NCI-H69 (cell line): ENCODE measurements around the gene BRCC3.

Experiments
- DNase-seq: peaks from one replicate; lab custom pipeline; 2025; lab: John Stamatoyannopoulos, UW

The BRCC3 gene

DNA sequence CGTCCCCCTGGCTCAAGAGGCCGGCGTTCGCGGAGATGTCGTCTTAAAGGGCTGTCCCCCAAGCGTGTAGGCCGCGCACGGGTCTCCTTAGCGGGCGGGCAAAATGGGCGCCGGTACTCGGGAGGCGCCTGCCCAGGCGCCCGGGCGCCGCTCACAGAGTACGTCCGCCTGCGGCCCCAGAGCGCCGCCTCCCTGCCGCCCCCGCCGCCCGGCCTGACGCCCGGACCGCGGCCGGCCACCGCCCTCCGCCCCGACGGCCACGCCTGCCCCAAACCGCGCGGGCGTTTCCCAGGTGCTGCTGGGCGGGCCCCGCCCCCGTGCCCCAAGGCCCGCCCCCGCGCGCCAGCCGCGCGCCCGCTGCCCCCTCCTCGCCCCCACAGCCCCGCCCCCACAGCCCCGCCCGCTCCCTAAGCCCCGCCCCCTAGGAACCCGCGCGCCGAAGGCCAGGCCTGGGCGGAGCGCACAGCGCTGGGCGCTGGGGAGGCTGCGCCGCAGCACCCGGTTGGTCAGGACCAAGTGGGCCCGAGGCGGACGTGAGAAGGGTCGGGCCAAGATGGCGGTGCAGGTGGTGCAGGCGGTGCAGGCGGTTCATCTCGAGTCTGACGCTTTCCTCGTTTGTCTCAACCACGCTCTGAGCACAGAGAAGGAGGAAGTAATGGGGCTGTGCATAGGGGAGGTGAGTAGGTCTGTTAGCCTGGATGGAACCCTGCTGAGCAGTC is at the start of gene BRCC3, which contains the start of the genes CMC4 and MTCP1:
TSS of gene BRCC3 (plus strand) at position 534 of the 719 bp plus-strand sequence. CDS start at position 554, 20 bp downstream.
TSS of gene CMC4 (minus strand) at position 162 of the 719 bp plus-strand sequence. CDS start 7,113 bp downstream, outside the sequence.
TSS of gene MTCP1 (minus strand) at position 162 of the 719 bp plus-strand sequence. CDS start 5,126 bp downstream, outside the sequence.
- peak; percentile 96 for DNase-seq

DNA sequence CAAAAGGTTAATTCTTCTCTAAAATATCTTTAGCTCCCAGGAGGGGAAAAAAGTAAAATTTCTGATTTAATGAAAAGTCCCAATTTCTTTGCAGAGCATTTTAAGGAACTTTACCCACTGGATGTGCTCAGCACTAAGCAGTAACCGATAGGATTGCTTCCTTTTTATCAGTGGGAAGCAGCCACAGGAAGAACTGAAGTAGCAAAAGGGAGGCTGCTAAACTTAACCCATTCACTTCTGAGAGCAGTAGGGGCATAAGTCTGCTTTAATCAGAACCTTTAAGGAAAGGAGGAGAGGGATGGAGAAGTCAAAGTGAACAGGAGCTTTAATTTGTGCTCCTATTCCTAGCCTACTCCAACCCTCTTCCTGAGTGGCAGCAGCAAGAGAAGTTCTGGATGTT is 48.7 kb upstream of the BRCC3 start, which contains the start of gene F8:
TSS of gene F8 (minus strand) at position 139 of the 400 bp plus-strand sequence. CDS start 171 bp downstream, outside the sequence.
- no peak for DNase-seq

DNA sequence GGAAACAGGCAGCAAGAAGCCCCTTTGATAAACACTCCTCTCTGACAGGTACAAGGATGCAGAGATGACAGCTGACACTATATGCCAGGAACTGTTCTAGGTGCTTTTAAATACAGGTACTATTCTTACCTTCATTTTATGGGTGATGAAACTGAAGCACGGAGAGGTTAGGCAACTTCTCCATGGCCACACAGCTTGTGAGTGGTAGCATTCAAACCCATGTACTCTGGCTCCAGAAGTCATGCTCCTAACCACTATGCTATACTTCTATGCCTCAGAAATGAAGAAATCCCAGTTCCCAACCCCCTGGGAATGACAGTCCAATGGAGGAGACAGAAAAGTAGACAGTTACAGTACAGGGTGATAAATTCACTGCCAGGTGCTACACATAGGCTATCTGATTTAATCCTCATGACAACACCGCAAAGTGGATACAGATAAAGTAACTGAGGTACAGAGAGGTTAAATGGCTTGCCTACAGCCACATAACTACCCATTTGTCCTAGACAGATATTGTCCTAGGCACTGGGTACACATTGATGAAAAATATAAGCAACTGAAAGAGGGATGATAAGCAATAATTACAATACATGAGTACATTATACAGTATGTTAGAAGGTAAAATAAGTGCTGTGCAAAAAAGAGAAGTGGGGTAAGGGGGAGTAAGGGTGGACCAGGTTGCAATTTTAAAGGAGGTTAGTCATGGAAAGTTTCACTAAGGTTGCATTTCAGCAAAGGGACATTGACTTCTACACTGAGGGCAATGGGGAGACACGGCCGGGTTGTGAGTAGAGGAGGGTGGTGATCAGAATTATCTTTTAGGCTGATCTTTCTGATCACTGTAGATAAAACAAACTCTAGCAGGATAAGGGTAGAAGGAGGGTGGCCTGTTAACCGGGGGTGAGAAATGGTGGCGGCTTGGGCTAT is 47.1 kb upstream of the BRCC3 start:
- no peak for DNase-seq

DNA sequence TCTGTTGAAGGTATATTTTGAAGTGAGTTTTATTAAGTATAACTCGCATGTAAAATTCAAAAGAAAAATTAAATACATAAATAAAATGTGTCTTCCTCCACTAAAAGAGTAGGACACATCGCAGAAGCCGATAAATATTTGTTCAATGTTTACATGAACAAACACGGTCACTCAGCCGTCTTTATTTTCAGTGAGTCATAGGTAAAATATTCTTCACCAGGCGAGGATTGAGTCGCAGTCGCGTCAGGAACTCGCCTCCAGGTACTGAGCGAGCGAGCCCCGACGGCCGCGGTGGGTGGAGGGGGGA is 44.9 kb upstream of the BRCC3 start:
- DNase-seq = no peak

DNA sequence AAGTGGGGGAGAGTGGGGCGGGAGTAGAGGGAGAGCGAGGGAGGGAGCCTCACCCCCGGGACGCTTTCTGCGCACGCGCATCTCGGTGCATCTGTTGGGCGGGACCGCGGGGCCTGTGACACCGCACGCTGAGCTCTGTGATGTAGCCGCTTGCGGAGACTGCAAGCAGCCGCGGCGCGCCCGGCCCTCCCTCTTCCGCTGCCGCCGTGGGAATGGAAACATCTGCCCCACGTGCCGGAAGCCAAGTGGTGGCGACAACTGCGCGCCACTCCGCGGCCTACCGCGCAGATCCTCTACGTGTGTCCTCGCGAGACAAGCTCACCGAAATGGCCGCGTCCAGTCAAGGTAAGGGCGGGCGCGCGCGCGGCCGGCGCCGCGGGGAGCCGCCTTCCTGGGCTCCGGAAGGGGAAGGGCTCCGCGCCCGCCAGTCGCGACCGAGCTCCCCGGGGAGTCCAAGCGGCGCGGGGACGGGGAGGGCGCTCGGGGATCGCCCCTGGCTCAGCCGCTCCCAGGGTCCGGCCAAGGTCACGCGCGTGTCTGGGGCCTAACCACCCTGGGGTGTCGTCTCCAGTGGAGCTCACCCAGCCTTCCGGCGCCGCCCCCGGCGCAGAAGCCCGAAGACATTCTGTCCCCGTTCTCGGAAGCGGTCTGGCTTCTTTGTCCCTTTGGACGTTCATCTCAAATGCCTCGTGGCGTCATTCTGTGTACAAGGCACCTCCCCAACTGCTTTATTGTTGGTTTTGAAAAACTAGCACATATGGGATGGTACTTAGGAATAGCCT is 44.4 kb upstream of the BRCC3 start, which contains the start of gene FUNDC2:
TSS of gene FUNDC2 (plus strand) at position 118 of the 782 bp plus-strand sequence. CDS start at position 213, 95 bp downstream.
- DNase-seq = peak; percentile 98

DNA sequence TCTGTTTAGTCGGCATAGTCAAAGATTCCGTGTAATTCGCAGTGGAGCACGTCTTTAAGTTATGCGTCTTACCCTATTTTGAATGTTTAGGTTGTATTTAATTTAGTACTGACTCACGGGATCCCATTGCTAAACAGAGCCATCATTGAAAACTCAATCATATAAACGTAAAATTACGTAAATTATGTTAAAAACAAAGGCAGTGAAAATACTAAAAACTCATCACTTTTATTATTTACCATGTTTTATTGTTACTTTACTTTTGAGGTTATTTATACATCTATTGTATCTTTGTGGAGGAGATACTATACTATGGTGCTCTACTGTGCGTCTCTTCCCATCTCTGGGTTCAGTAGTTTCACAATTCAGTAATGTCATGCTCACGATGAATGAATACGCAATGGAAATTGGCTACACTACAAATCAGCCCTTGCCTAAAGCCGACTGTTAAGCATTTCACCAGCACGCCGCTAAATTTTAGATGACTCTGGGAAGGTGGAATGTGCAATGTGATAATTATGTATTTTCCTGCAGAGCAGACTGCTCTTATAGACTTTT is 43.7 kb upstream of the BRCC3 start:
- peak; percentile 65 for DNase-seq

DNA sequence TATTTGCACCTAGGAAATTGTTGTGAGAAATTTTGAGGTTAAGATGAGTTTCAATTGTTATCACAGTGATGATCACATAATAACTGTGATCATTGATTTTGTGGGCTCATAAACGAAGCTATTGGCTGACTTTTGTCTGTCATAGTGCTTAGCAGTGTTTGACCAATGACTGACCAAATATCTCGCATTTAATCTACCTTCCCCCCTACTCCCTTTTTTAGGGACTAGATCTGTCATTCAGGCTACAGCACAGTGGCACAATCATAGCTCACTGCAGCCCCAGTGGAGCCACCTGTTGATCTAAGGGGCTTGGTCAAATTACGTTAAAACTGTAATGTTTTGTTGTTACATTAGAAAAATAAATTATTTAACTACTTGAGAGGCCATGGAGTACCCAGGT is 43.2 kb upstream of the BRCC3 start:
- peak; percentile 60 for DNase-seq

DNA sequence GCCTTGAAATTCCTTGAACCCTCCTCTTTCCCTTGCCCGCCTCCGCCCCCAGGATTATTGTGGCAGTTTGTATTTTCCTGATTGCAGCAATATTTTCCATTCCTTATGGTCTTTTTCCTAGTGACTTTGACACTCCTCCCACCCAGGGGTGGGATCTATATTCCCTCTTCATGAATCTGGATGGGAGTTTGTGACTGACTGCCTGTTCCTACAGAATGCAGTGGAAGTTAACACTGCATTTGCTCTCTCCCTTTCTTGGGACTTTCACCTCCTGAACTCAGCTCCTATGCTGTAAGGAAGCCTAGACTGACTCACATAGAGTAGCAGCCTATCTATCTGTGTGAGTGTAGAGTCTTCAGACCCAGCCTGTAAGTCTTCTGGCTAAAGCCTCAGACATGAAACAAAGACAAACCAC is 42.4 kb upstream of the BRCC3 start:
- DNase-seq = peak; percentile 31

DNA sequence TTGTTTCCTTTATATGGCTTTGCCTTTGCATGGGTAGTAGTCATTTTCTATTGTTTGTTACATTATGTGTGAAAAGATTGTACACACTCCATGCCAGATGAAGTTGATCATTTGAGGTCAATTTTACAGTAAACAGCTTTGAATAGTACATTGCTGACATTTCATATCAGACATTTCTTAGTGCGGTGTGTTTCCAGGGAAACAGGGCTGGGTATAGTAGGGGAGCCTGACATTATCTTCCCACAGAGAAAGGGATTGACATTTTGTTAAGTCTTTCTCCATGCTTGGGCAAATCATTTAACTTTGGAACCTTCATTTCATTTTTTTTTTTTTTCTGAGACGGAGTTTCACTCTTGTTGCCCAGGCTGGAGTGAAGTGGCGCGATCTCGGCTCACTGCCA is 39.7 kb upstream of the BRCC3 start:
- DNase-seq = no peak

DNA sequence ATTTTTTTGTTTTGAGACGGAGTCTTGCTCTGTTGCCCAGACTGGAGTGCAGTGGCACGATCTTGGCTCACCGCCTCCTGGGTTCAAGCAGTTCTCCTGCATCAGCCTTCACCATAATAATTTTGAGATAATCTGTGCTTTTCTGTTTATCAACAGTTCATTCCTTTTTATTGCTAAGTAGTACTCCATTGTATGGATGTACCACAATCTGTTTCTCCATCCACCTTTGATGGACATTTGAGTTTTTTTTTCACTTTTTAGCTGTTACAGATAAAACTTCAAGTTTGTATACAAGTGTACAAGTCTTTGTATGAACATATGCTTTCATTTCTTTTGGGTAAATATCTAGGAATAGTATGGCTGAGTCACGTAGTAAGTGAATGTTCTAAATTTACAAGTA is 35.6 kb upstream of the BRCC3 start:
- no peak for DNase-seq

DNA sequence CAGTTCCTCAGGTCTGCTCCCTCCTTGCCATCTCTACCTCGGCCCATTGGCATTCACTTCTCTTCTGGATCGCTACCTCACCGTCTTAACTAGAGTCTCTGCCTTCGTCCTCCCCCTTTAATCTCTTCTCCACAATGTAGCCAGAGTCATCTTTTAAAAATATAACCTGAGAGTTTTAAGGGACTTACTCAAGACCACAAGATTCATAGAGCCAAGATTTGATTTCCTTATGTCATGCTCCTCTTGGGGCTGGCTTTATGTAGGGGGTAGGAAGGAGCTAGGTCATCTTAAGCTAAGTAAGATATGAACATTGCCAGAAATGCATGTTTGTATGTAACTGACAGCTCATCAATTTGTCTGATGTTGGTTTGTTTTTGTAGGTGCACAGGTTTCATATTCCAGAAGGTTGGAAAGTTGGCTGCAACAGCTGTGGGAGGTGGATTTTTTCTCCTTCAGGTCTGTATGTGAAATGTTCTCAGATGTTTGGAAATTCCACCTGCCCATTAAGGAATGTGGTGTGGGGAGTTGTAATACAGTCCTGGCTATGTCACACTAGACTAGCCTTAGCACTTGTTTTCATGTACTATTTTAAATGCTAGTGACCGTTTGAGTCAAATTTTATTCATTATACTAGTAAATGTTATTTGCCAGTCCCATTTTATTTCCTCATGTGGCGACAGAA is 25.0 kb upstream of the BRCC3 start:
- DNase-seq = no peak

DNA sequence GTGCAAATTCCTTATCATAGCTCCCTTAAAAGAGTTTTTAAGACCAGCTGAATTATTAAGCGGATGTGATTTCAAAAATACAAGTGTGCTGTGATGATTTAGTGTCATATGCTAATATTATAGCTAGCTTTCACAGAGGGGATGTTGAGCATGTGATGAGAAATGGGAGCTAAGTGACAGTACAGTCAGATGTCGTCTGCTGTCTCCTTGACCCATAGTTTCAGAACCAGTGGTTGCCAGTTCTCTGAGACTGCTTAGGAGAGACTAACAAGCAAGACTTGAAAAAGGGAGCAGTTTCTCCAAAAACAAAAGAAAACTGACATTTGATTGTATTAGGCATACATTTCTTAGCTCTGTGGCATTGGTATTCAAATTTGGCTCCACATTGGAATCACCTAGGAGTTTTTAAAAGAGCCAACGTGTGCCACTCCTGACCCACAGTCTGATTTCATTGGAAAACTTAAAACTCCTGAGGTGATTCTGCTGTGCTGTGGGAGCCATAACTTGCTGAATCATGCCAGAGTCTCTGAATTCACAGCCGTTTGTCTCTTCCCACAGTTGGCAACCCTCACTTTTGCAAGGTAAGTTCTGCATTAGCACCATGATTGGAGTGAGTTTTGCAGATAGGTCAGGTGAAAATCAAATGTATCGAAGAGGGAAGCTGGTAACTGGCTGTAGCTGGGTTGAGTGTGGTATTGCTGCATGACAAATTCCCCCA is 24.3 kb upstream of the BRCC3 start:
- no peak for DNase-seq

DNA sequence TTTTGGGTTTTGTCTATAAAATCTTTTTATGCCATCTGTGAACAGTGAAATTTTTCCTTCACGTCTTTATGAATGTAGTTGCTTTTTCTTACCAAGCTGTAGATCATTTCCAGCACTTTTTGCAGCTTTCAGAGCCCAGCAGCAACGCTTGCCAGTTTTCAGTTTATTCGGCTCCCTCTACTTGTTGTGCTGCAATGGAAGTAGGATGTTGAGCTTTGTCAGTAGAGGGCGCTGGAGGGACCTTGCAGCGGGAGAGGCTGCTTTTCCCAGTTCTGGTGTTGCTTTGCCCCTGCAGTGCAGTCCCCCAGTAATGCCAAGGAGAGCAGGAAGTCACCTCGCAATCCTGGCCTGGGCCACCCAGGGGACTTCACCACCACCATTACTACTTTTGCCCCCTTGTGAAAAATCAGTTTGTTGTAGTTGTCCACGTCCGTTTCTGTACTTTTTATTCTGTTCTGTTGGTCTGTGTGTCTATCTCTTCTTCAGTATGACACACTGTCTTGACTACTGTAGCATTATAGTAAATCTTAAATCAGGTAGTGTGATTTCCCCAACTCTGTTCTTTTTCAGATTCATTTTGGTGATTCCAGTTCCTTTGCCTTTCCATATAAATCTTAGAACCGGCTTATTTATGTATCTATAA is 22.2 kb upstream of the BRCC3 start:
- DNase-seq = peak; percentile 50

DNA sequence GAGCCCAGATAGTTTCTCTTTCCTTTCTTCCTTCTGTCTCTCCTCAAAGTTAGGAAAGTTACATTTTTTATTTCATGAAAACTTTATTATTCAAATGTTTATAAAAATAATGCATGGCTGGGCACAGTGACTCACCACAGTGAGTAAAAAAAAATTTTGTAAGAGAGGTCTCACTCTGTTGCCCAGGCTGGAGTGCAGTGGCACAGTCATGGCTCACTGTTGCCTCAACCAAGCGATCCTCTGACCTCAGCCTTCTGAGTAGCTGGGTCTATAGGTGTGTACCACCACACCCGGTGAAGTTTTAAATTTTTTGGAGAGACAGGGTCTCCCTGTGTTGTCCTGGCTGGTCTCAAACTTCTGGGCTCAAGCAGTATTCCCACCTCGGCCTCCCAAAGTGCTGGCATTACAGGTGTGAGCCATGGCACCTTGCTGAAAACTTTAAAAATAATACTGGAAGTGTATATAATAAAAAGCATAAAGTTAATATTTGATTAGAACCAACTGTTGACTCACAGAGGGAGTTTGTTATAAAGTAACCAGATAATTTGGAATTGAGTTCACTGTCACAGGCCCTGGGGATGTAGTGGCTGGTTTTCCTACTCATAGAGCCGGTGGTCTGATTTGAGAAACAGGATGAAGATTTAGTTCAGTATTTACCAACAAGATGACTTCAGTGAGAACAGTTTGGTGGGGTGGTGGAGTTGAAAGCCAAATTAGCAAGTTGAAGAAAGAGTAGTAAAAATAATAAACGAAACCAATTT is 18.4 kb upstream of the BRCC3 start:
- DNase-seq = no peak

DNA sequence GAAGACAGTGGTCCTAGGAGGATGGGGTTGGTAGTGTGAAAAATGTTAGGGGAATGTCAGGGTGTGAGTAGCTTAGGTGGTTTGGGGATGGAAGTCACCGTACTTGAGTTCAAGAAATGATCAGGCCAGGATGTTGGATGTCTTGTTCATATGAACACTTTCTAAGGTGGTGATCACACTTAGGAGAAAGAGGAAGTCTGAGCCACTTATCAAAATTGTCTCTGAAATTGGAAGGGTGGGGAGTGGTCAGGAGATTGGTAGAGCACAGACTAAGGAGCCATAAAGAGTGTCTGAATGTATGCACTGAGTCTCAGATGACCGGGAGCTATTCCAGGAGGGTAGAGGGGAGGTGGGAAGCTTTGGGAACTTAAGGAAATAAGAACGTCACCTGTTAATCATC is 17.7 kb upstream of the BRCC3 start:
- DNase-seq = no peak

DNA sequence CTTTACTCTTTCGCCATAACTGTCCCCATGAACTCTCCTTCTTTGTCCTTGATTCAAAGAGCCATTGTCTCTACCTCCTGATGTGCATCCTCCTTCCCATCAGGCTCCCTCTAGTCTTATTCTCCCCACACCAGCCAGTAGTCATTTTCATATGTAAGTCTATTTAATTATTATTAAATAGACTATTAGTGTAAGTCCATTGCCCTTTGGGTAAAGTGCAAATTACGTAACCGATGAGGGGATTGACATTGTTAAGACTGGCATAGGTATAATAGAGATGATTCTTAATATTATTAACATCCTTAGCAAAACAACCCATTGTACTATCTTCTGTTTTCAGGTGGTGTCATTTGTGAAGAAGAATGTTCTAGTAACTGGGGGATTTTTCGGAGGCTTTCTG is 17.1 kb upstream of the BRCC3 start:
- no peak for DNase-seq

DNA sequence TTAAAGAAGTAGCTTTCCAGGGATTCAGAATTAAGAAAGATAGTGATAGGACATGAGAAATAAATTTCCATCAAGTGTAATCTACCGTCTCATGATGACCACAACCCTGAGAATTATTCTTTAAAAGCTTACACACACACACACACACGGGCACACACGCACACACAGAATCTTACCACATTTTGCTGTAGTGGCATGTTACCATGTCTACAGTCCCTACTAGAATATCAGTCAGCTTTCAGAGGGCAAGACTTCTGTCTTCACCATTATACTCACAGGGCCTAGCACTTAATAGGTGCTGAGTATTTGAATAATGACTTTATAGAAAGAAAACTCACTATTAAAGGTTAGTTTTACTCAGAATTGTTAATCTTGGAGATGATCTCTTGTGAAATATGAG is 15.8 kb upstream of the BRCC3 start:
- no peak for DNase-seq

DNA sequence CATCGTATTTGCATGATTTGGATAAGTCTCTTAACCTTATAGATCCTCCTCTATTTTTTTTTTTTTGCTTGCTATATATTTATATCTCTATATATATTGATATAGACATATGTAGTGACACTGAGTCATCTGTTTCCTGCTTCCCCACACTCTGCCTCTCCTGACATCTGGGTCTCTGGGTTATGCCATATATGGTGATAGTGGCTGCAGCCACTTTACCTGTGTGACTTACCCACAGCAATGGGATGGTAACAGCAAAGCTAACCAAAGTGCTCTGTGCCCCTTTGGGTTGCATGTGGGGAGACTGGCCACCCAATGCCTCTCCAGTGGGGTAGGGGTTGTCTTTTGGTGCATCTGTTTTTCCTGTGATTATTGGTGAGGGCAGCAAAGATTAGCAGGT is 14.8 kb upstream of the BRCC3 start:
- no peak for DNase-seq
